ENCODE measurements around the gene USP10.
A peak's percentile ranks its signal among the peaks of the same experiment; 100 is the strongest.

Gene USP10

GRCh38 chr16:84804326-84804725 is 104.5 kb downstream of the USP10 start:
- no peak for DNase-seq (ENCODE audit: low spot score)

GRCh38 chr16:84806256-84806889 is 106.6 kb downstream of the USP10 start:
- DNase-seq (ENCODE audit: low spot score): no peak

- DNase-seq (ENCODE audit: low spot score): no peak
These were observed 107.1 kb downstream of the USP10 start for GRCh38 chr16:84806890-84807258.

GRCh38 chr16:84807776-84808175 is 108.0 kb downstream of the USP10 start:
- no peak for DNase-seq (ENCODE audit: low spot score)

- DNase-seq (ENCODE audit: low spot score): no peak
These were observed 109.0 kb downstream of the USP10 start for GRCh38 chr16:84808826-84809225.

- no peak for DNase-seq (ENCODE audit: low spot score)
These were observed 110.9 kb downstream of the USP10 start for GRCh38 chr16:84810518-84811273.

GRCh38 chr16:84811529-84811928 is 111.7 kb downstream of the USP10 start:
- DNase-seq (ENCODE audit: low spot score): no peak

- DNase-seq (ENCODE audit: low spot score): no peak
These were observed 113.5 kb downstream of the USP10 start for GRCh38 chr16:84813141-84813934.

GRCh38 chr16:84815462-84815861 is 115.7 kb downstream of the USP10 start:
- no peak for DNase-seq (ENCODE audit: low spot score)

- DNase-seq (ENCODE audit: low spot score): no peak
These were observed 116.2 kb downstream of the USP10 start for GRCh38 chr16:84816023-84816422.

- no peak for DNase-seq (ENCODE audit: low spot score)
These were observed 116.7 kb downstream of the USP10 start for GRCh38 chr16:84816485-84816884.

- no peak for DNase-seq (ENCODE audit: low spot score)
These were observed 117.4 kb downstream of the USP10 start for GRCh38 chr16:84817206-84817605.

- no peak for DNase-seq (ENCODE audit: low spot score)
These were observed 117.8 kb downstream of the USP10 start for GRCh38 chr16:84817613-84818012.

- DNase-seq (ENCODE audit: low spot score): no peak
These were observed 118.3 kb downstream of the USP10 start for GRCh38 chr16:84818133-84818532.

- no peak for DNase-seq (ENCODE audit: low spot score)
These were observed 119.3 kb downstream of the USP10 start for GRCh38 chr16:84818989-84819643.

- peak; percentile 98 for DNase-seq (ENCODE audit: low spot score)
These were observed 120.0 kb downstream of the USP10 start, which contains the start of gene CRISPLD2 for GRCh38 chr16:84819644-84820304. Gene CRISPLD2 (plus strand): TSS chr16:84819985. CDS start chr16:84838496, 18,511 bp downstream.

GRCh38 chr16:84820305-84820684 is 120.5 kb downstream of the USP10 start:
- no peak for DNase-seq (ENCODE audit: low spot score)

- DNase-seq (ENCODE audit: low spot score): no peak
These were observed 121.0 kb downstream of the USP10 start for GRCh38 chr16:84820771-84821170.

- DNase-seq (ENCODE audit: low spot score): no peak
These were observed 121.4 kb downstream of the USP10 start for GRCh38 chr16:84821179-84821578.

GRCh38 chr16:84821728-84822689 is 122.2 kb downstream of the USP10 start:
- no peak for DNase-seq (ENCODE audit: low spot score)

- no peak for DNase-seq (ENCODE audit: low spot score)
These were observed 123.2 kb downstream of the USP10 start for GRCh38 chr16:84822990-84823389.
